ENCODE data around the gene IL17RA. TPM values are rescaled to one million over a fixed set of nuclear protein-coding genes. Genes with fewer than 3 reads are reported as not detected.

The IL17RA gene
- total and polyA plus RNA-seq, 2 of the 4 experiments (the other 2 are of a cell fraction), result 5.2 to 15.3 TPM

- ATAC-seq (ENCODE audit: low read depth), result no peak
- H3K9ac ChIP-seq (ENCODE audit: low read depth, low read length), result no peak overlapping the region
These were observed 27.8 kb downstream of the IL17RA start for GRCh38 chr22:17112491-17113042.

More at GRCh38 chr22:17112491-17113042, 27.8 kb downstream of the IL17RA start:
- Histone ChIP-seq H3K56ac (ENCODE audit: extremely low read depth, insufficient read depth, low read length) (no peak overlapping the region), H4K8ac (ENCODE audit: low read depth in 2 of 2, low read length in 2 of 2) (no peak overlapping the region), H3K18ac (ENCODE audit: low read depth, low read length) (no peak overlapping the region), H2BK120ac (ENCODE audit: low read depth, low read length) (no peak overlapping the region), H3K27ac (ENCODE audit: insufficient read depth, low read length) (no peak overlapping the region), H3K4me2 (ENCODE audit: low read depth, low read length) (no peak overlapping the region), H2AFZ (replicated peaks; ENCODE audit: low read length, poor library complexity) (no peak overlapping the region), H3K27me3 (ENCODE audit: control insufficient read depth, insufficient read depth, low read length) (peaks cover 9% of the 10 kb centered on the region; the same call in 1 of the 2 replicates), H2BK5ac (ENCODE audit: low read depth, low read length, poor library complexity, severe bottlenecking) (no peak overlapping the region), H3K4me3 (ENCODE audit: insufficient read depth, low read depth, low read length) (no peak overlapping the region), H2BK20ac (ENCODE audit: low read depth, low read length) (no peak overlapping the region), H3K4ac (ENCODE audit: low read depth, low read length) (no peak overlapping the region), H4K20me1 (ENCODE audit: insufficient read depth, low read length) (no peaks in the 10 kb centered on the region), H3K4me1 (ENCODE audit: control insufficient read depth, insufficient read depth, low read length) (no peaks in the 10 kb centered on the region), H3K23ac (ENCODE audit: low read depth, low read length) (no peak overlapping the region), H2AK9ac (replicated peaks; ENCODE audit: low read depth, low read length, poor library complexity) (no peak overlapping the region), H4K91ac (ENCODE audit: insufficient read depth, low read depth, low read length) (no peak overlapping the region), H4K5ac (ENCODE audit: low read depth, low read length) (no peak overlapping the region), H2BK15ac (ENCODE audit: low read depth, low read length) (no peak overlapping the region), H2AK5ac (ENCODE audit: low read depth, low read length) (no peak overlapping the region), H3K14ac (replicated peaks; ENCODE audit: low read depth, low read length) (no peak overlapping the region), H3K9me3 (ENCODE audit: control insufficient read depth, insufficient read depth, low read length) (no peaks in the 10 kb centered on the region), H3K9me1 (ENCODE audit: insufficient read depth, low read length) (no peaks in the 10 kb centered on the region), H3K36me3 (ENCODE audit: control insufficient read depth, insufficient read depth, low read length) (peaks cover 20% of the 10 kb centered on the region), H3K79me1 (ENCODE audit: low read depth in 1 of 2, low read length in 2 of 2) (no peaks in the 10 kb centered on the region)
- TF ChIP-seq CEBPB (IDR thresholded peaks at IDR 0.05; ENCODE audit: low read depth, low read length) (no peak), RCOR1 (IDR thresholded peaks at IDR 0.05; ENCODE audit: insufficient replicate concordance, low read length) (no peak), NFE2L2 (IDR thresholded peaks at IDR 0.05; ENCODE audit: low read depth, low read length) (no peak), MAFK (IDR thresholded peaks at IDR 0.05; ENCODE audit: low read depth, low read length) (no peak), SMC3 (IDR thresholded peaks at IDR 0.05; ENCODE audit: low read depth, low read length) (no peak), MXI1 (IDR thresholded peaks at IDR 0.05; ENCODE audit: borderline replicate concordance, low read depth, low read length) (no peak), CHD1 (IDR thresholded peaks at IDR 0.05; ENCODE audit: low read depth, low read length) (no peak), BHLHE40 (IDR thresholded peaks at IDR 0.05; ENCODE audit: low read depth, low read length) (no peak), MAZ (IDR thresholded peaks at IDR 0.05; ENCODE audit: borderline replicate concordance, low read depth, low read length) (no peak), POLR2A (IDR thresholded peaks at IDR 0.05; ENCODE audit: low read depth, low read length) (no peak), RFX5 (IDR thresholded peaks at IDR 0.05; ENCODE audit: low read depth, low read length) (no peak), RAD21 (IDR thresholded peaks at IDR 0.05; ENCODE audit: low read length) (no peak), ELK1 (IDR thresholded peaks at IDR 0.05; ENCODE audit: borderline replicate concordance, low read depth, low read length) (no peak), FOS (IDR thresholded peaks at IDR 0.05; ENCODE audit: low read depth, low read length) (no peak)
- TF ChIP-seq, protein P1, sequence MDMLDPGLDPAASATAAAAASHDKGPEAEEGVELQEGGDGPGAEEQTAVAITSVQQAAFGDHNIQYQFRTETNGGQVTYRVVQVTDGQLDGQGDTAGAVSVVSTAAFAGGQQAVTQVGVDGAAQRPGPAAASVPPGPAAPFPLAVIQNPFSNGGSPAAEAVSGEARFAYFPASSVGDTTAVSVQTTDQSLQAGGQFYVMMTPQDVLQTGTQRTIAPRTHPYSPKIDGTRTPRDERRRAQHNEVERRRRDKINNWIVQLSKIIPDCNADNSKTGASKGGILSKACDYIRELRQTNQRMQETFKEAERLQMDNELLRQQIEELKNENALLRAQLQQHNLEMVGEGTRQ (IDR thresholded peaks at IDR 0.05; ENCODE audit: low read depth, low read length), result no peak
- TF ChIP-seq, protein P2, sequence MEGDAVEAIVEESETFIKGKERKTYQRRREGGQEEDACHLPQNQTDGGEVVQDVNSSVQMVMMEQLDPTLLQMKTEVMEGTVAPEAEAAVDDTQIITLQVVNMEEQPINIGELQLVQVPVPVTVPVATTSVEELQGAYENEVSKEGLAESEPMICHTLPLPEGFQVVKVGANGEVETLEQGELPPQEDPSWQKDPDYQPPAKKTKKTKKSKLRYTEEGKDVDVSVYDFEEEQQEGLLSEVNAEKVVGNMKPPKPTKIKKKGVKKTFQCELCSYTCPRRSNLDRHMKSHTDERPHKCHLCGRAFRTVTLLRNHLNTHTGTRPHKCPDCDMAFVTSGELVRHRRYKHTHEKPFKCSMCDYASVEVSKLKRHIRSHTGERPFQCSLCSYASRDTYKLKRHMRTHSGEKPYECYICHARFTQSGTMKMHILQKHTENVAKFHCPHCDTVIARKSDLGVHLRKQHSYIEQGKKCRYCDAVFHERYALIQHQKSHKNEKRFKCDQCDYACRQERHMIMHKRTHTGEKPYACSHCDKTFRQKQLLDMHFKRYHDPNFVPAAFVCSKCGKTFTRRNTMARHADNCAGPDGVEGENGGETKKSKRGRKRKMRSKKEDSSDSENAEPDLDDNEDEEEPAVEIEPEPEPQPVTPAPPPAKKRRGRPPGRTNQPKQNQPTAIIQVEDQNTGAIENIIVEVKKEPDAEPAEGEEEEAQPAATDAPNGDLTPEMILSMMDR (conservative IDR thresholded peaks at IDR 0.05; ENCODE audit: low read depth, low read length), result no peak
- dilution Hi-C loops (cut with HindIII; ENCODE audit: low sequenced_read_pairs, unreplicated experiment), result no loop called here
- no peak for DNase-seq
- intact Hi-C loops (cut with micrococcal nuclease), result no loop called here
- CTCF ChIA-PET, result no interaction called here
- POLR2A ChIA-PET (ENCODE audit: unreplicated experiment), result interaction anchor here (0.6 kb wide), 1 partner anchor 21 kb away, joined by 9 read pairs; no protein-coding TSS in a partner anchor
- in situ Hi-C loops (cut with MboI; ENCODE audit: low sequenced_read_pairs), result no loop called here
- 58% methylated on average over 2 of the region's 9 CpGs; no CpG with 5 or more reads in 1 of the 2 experiments for WGBS, 2 experiments (ENCODE audit: extremely low coverage in 2 of 2, insufficient read length in 1 of 2)
- no TSS peak for BruUV-seq (replicated peaks)
